IMR-90 (cell line): ENCODE data around the gene DENND5A. TPM values are rescaled to one million over a fixed set of nuclear protein-coding genes. Genes with fewer than 3 reads are reported as not detected.
"Not testable (repeated sequence)": the region's sequence is repeated elsewhere in the genome, so short reads cannot be mapped to it uniquely, and the experiment has no call there.

Source experiments
- ATAC-seq: fragments of 200-7000 bp; cut with Tn5 transposase; 2 replicates; pipeline ENCODE4 v1.9.1; 2020; ENCODE audit warnings: low read depth, mild to moderate bottlenecking, moderate library complexity
- BruUV-seq: library from RNA; stranded (reverse); fragments of 400-500 nt; replicated peaks from 2 replicates; lab custom pipeline; 2021; lab: Mats Ljungman, UMichigan
- CTCF ChIA-PET: fragments of 300-600 bp; formaldehyde crosslinking; extraction: SDS; loops from one replicate; lab custom pipeline; 2021; ENCODE audit warnings: antibody characterized with exemption; lab: Yijun Ruan, JAX
- POLR2A ChIA-PET: fragments of 300-600 bp; sonication (Branson Sonifier 250); formaldehyde crosslinking; loops from one replicate; lab custom pipeline; 2022; ENCODE audit warnings: antibody characterized with exemption; ENCODE audit not compliant: unreplicated experiment; lab: Charles Lee
- DNase-seq: peaks from one replicate; pipeline ENCODE4 v3.0.0; 2013
- H2AFZ ChIP-seq: replicated peaks from 2 replicates; pipeline ENCODE3; 2013; ENCODE audit warnings: low read length, mild to moderate bottlenecking; ENCODE audit not compliant: poor library complexity
- H2AK5ac ChIP-seq: 2 replicates; pipeline ENCODE4 v1.6.1; 2013; ENCODE audit warnings: low read depth, low read length, inconsistent platforms
- H2AK9ac ChIP-seq: replicated peaks from 2 replicates; pipeline ENCODE3; 2013; ENCODE audit warnings: mild to moderate bottlenecking, low read depth, low read length, moderate library complexity; ENCODE audit not compliant: poor library complexity
- H2BK120ac ChIP-seq: 2 replicates; pipeline ENCODE4 v1.6.1; 2013; ENCODE audit warnings: low read depth, low read length, inconsistent platforms
- H2BK15ac ChIP-seq: 3 replicates; pipeline ENCODE4 v1.6.1; 2013; ENCODE audit warnings: low read depth, low read length, inconsistent platforms
- H2BK20ac ChIP-seq: 2 replicates; pipeline ENCODE4 v1.6.1; 2013; ENCODE audit warnings: low read depth, mild to moderate bottlenecking, inconsistent platforms, low read length, moderate library complexity
- H2BK5ac ChIP-seq: 2 replicates; pipeline ENCODE4 v1.6.1; 2013; ENCODE audit warnings: mild to moderate bottlenecking, low read depth, low read length, inconsistent platforms; ENCODE audit not compliant: poor library complexity, severe bottlenecking
- H3K14ac ChIP-seq: replicated peaks from 2 replicates; pipeline ENCODE4 v1.6.1; 2013; ENCODE audit warnings: low read depth, low read length, inconsistent platforms
- H3K18ac ChIP-seq: 2 replicates; pipeline ENCODE4 v1.6.1; 2013; ENCODE audit warnings: low read depth, low read length, control low read depth
- H3K23ac ChIP-seq: 2 replicates; pipeline ENCODE4 v1.6.1; 2013; ENCODE audit warnings: low read depth, low read length, inconsistent platforms
- H3K27ac ChIP-seq: 2 replicates; pipeline ENCODE4 v1.5.1; 2013; ENCODE audit warnings: mild to moderate bottlenecking, control low read depth, low read length; ENCODE audit not compliant: insufficient read depth
- H3K27me3 ChIP-seq: 2 replicates; pipeline ENCODE4 v1.6.1; 2013; ENCODE audit warnings: low read length; ENCODE audit not compliant: control insufficient read depth, insufficient read depth
- H3K36me3 ChIP-seq: 2 replicates; pipeline ENCODE4 v1.6.1; 2013; ENCODE audit warnings: low read length, mixed read lengths; ENCODE audit not compliant: control insufficient read depth, insufficient read depth
- H3K4ac ChIP-seq: 2 replicates; pipeline ENCODE4 v1.6.1; 2013; ENCODE audit warnings: low read depth, low read length, inconsistent platforms
- H3K4me1 ChIP-seq: 2 replicates; pipeline ENCODE4 v1.6.1; 2013; ENCODE audit warnings: low read length, mixed read lengths; ENCODE audit not compliant: control insufficient read depth, insufficient read depth
- H3K4me2 ChIP-seq: 2 replicates; pipeline ENCODE4 v1.6.1; 2013; ENCODE audit warnings: low read depth, mild to moderate bottlenecking, control low read depth, low read length, moderate library complexity
- H3K4me3 ChIP-seq: 2 replicates; pipeline ENCODE4 v1.5.1; 2013; ENCODE audit warnings: low read depth, mild to moderate bottlenecking, control low read depth, low read length, moderate library complexity; ENCODE audit not compliant: insufficient read depth
- H3K56ac ChIP-seq: 2 replicates; pipeline ENCODE4 v1.6.1; 2013; ENCODE audit warnings: low read length, inconsistent platforms; ENCODE audit not compliant: insufficient read depth; ENCODE audit errors: extremely low read depth
- H3K79me1 ChIP-seq, 2 experiments: 2 replicates each; pipeline ENCODE4 v1.6.1; 2013; ENCODE audit warnings: low read length in 2 of 2, inconsistent platforms in 1 of 2, low read depth in 1 of 2
- H3K9ac ChIP-seq: 2 replicates; pipeline ENCODE4 v1.6.1; 2013; ENCODE audit warnings: low read depth, low read length, control low read depth
- H3K9me1 ChIP-seq: 2 replicates; pipeline ENCODE4 v1.6.1; 2013; ENCODE audit warnings: low read length, inconsistent platforms; ENCODE audit not compliant: insufficient read depth
- H3K9me3 ChIP-seq: 2 replicates; pipeline ENCODE4 v1.6.1; 2013; ENCODE audit warnings: low read length; ENCODE audit not compliant: control insufficient read depth, insufficient read depth
- H4K20me1 ChIP-seq: 2 replicates; pipeline ENCODE4 v1.6.1; 2013; ENCODE audit warnings: low read length, inconsistent platforms; ENCODE audit not compliant: insufficient read depth
- H4K5ac ChIP-seq: 2 replicates; pipeline ENCODE4 v1.6.1; 2013; ENCODE audit warnings: mild to moderate bottlenecking, low read depth, low read length, control low read depth
- H4K8ac ChIP-seq, 2 experiments: 2 replicates each; pipeline ENCODE4 v1.6.1; 2013; ENCODE audit warnings: low read depth in 2 of 2, low read length in 2 of 2, control low read depth in 1 of 2, inconsistent platforms in 1 of 2
- H4K91ac ChIP-seq: 2 replicates; pipeline ENCODE4 v1.6.1; 2013; ENCODE audit warnings: low read depth, low read length, inconsistent platforms; ENCODE audit not compliant: insufficient read depth
- MAFK ChIP-seq: IDR thresholded peaks from 2 replicates; pipeline ENCODE4 v1.6.1; 2012; ENCODE audit warnings: low read depth, low read length, improper control_type of control experiment
- WGBS, 2 experiments: methylation state at CpG; one replicate each; pipeline versions ENCODE4 v1.1.5 to v1.1.7; 2013; ENCODE audit warnings: missing lambda C conversion rate in 2 of 2; ENCODE audit not compliant: insufficient read length in 1 of 2; ENCODE audit errors: extremely low coverage in 2 of 2; 5-methylcytosine and 5-hydroxymethylcytosine counted together
- dilution Hi-C: fragments of 300-500 bp; cut with HindIII; formaldehyde crosslinking; loops from one replicate; pipeline ENCODE4 v1.14.3; 2018; ENCODE audit warnings: low sequenced_read_pairs; ENCODE audit not compliant: unreplicated experiment
- in situ Hi-C: fragments of 300-500 bp; cut with MboI; formaldehyde crosslinking; loops from 3 replicates; pipeline ENCODE4 v1.14.3; 2019; ENCODE audit warnings: low sequenced_read_pairs, inconsistent platforms, mixed read lengths
- intact Hi-C: fragments of 100-400 bp; cut with micrococcal nuclease; formaldehyde crosslinking; loops from 2 replicates; pipeline ENCODE4 v1.10.0; 2022
- polyA plus RNA-seq, 3 experiments: library from polyadenylated mRNA; depleted of rRNA; stranded (reverse); fragments of >200 nt; gene quantifications; 2 replicates each; pipeline ENCODE4 v1.2.3, GENCODE V29; 2012; ENCODE audit warnings: low replicate concordance in 1 of 3
- total RNA-seq: library from RNA; depleted of rRNA; stranded (reverse); fragments of >200 nt; gene quantifications from 2 replicates; pipeline ENCODE4 v1.2.3, GENCODE V29; 2012

DENND5A gene
- total and polyA plus RNA-seq, 2 of the 4 experiments (the other 2 are of a cell fraction): 179 to 192 TPM

GRCh38 chr11:9190326-9191016, 74.7 kb downstream of the DENND5A start:
- intact Hi-C loops, H3K9me1 ChIP-seq, DNase-seq, H2AK5ac ChIP-seq, H4K8ac ChIP-seq, H3K23ac ChIP-seq, H2BK120ac ChIP-seq, in situ Hi-C loops, H4K5ac ChIP-seq, H2BK5ac ChIP-seq, H3K9ac ChIP-seq, H3K27me3 ChIP-seq, H3K14ac ChIP-seq, ATAC-seq, H3K4ac ChIP-seq, H4K91ac ChIP-seq, H2BK20ac ChIP-seq, H2AK9ac ChIP-seq, H3K56ac ChIP-seq, H3K9me3 ChIP-seq, H3K4me1 ChIP-seq, POLR2A ChIA-PET, BruUV-seq, H4K20me1 ChIP-seq, H3K18ac ChIP-seq, H3K27ac ChIP-seq, H3K4me3 ChIP-seq, dilution Hi-C loops, H2BK15ac ChIP-seq, H2AFZ ChIP-seq, H3K4me2 ChIP-seq: not testable (repeated sequence)
- no CpG with 5 or more reads among the region's 5 CpGs for WGBS, 2 experiments
- CTCF ChIA-PET: interaction anchor here (0.8 kb wide), 1 partner anchor 20 kb away, joined by 3 read pairs; no protein-coding TSS in a partner anchor
- peak; percentile 61 for TF ChIP-seq MAFK
- Histone ChIP-seq H3K79me1 (peaks cover 27 to 37% of the 10 kb centered on the region in 2 experiments), H3K36me3 (peaks cover 29% of the 10 kb centered on the region)

DNA sequence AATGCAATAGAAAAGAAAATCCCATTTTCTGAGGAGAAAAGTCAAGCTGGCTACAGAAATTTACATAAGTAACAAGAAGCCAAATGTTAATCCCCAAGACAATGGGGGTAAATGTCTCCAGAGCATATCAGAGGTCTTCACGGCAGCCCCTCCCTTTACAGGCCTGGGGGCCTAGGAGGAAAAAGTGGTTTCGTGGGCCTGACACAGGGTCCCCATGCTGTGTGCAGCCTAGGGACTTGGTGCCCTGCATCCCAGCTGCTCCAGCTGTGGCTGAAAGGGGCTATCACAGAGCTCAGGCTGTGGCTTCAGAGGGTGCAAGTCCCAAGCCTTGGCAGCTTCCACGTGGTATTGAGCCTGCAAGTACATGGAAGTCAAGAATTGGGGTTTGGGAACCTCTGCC, 76.3 kb downstream of the DENND5A start:
- H2BK20ac ChIP-seq, H3K56ac ChIP-seq, H3K4me3 ChIP-seq, H2BK15ac ChIP-seq, intact Hi-C loops, H4K91ac ChIP-seq, H3K9me3 ChIP-seq, H3K23ac ChIP-seq, H4K8ac ChIP-seq, BruUV-seq, H2AK9ac ChIP-seq, H4K5ac ChIP-seq, H3K4ac ChIP-seq, H3K18ac ChIP-seq, H2AK5ac ChIP-seq, CTCF ChIA-PET, DNase-seq, in situ Hi-C loops, H3K27me3 ChIP-seq, H3K4me1 ChIP-seq, H3K4me2 ChIP-seq, H3K14ac ChIP-seq, H3K9me1 ChIP-seq, H4K20me1 ChIP-seq, dilution Hi-C loops, POLR2A ChIA-PET, H2BK5ac ChIP-seq, ATAC-seq, H3K9ac ChIP-seq, H2BK120ac ChIP-seq, H2AFZ ChIP-seq, H3K27ac ChIP-seq: not testable (repeated sequence)
- H3K36me3 ChIP-seq: peaks cover 29% of the 10 kb centered on the region
- peaks cover 24 to 34% of the 10 kb centered on the region in 2 experiments for H3K79me1 ChIP-seq
- WGBS, 2 experiments: 71% methylated on average over 1 of the region's 3 CpGs; no CpG with 5 or more reads in 1 of the 2 experiments
